Ovary (tissue), 3 donors: ENCODE results near the gene HNRNPA3.

Experiments used
- EP300 ChIP-seq: sonication (generic); formaldehyde crosslinking; IDR thresholded peaks from one replicate; pipeline ENCODE4 v1.6.1; 2017; ENCODE audit warnings: antibody characterized with exemption
- POLR2A ChIP-seq: fragments of 450-650 bp; IDR thresholded peaks from one replicate; pipeline ENCODE4 v1.6.1; 2017; ENCODE audit warnings: antibody characterized with exemption, mild to moderate bottlenecking, moderate library complexity
- TF ChIP-seq, protein P1 (sequence below), 3 donors: fragments of 450-650 bp in 2 of 3; fragments of 200-600 bp in 1 of 3; IDR thresholded peaks; one replicate each; pipeline versions ENCODE4 v1.5.1 to v1.8.0; 2016 to 2022; ENCODE audit warnings: antibody characterized with exemption in 3 of 3, mild to moderate bottlenecking in 1 of 3
- donor health status: DM: no; HTN: no; CAD: no.

DNA sequence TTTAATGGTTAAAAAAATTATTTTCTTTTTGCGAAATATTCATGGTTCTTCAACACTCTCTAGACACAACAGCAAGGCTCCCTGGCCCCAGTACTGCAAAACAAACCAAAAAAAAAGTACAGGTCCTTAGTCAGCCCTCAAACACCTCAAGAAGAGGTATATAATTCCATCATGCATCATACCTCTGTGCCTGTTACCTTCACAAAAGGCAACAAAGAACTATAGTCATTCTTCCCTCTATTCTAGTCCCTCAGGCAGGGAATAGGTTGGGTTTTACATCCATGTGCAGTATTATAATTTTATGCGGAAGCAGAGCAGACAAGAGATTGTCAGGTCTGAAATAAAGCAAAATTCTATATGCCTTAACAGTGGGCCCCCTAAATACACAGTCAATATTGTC, 43.4 kb downstream of the HNRNPA3 start:
- no peak for TF ChIP-seq POLR2A
- TF ChIP-seq, protein P1, sequence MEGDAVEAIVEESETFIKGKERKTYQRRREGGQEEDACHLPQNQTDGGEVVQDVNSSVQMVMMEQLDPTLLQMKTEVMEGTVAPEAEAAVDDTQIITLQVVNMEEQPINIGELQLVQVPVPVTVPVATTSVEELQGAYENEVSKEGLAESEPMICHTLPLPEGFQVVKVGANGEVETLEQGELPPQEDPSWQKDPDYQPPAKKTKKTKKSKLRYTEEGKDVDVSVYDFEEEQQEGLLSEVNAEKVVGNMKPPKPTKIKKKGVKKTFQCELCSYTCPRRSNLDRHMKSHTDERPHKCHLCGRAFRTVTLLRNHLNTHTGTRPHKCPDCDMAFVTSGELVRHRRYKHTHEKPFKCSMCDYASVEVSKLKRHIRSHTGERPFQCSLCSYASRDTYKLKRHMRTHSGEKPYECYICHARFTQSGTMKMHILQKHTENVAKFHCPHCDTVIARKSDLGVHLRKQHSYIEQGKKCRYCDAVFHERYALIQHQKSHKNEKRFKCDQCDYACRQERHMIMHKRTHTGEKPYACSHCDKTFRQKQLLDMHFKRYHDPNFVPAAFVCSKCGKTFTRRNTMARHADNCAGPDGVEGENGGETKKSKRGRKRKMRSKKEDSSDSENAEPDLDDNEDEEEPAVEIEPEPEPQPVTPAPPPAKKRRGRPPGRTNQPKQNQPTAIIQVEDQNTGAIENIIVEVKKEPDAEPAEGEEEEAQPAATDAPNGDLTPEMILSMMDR (IDR thresholded peaks at IDR 0.05): no peak
- no peak for TF ChIP-seq EP300
